H7 (cell line): ENCODE data around the gene COL18A1. TPM values are rescaled to one million over a fixed set of nuclear protein-coding genes. Genes with fewer than 3 reads are reported as not detected.

Source experiments
- DNase-seq: peaks from one replicate; pipeline ENCODE4 v3.0.0; 2012
- H3K27me3 ChIP-seq: 2 replicates; pipeline ENCODE4 v1.6.0; 2011; ENCODE audit warnings: mild to moderate bottlenecking, low read length; ENCODE audit not compliant: control insufficient read depth, insufficient read depth
- H3K36me3 ChIP-seq: replicated peaks from 2 replicates; pipeline ENCODE4 v1.5.1; 2011; ENCODE audit warnings: low read length; ENCODE audit not compliant: control insufficient read depth, insufficient read depth
- H3K4me3 ChIP-seq: 2 replicates; pipeline ENCODE4 v1.5.1; 2011; ENCODE audit warnings: low read depth, mild to moderate bottlenecking, control low read depth, low read length, moderate library complexity; ENCODE audit not compliant: insufficient read depth
- total RNA-seq: library from RNA; depleted of rRNA; stranded (reverse); fragments of >200 nt; shearing (Covaris generic); gene quantifications from 2 replicates; pipeline ENCODE4 v1.2.3, GENCODE V29; 2014

Gene COL18A1
- total RNA-seq, 1 experiment from 2014 or later, result 328 TPM

DNA sequence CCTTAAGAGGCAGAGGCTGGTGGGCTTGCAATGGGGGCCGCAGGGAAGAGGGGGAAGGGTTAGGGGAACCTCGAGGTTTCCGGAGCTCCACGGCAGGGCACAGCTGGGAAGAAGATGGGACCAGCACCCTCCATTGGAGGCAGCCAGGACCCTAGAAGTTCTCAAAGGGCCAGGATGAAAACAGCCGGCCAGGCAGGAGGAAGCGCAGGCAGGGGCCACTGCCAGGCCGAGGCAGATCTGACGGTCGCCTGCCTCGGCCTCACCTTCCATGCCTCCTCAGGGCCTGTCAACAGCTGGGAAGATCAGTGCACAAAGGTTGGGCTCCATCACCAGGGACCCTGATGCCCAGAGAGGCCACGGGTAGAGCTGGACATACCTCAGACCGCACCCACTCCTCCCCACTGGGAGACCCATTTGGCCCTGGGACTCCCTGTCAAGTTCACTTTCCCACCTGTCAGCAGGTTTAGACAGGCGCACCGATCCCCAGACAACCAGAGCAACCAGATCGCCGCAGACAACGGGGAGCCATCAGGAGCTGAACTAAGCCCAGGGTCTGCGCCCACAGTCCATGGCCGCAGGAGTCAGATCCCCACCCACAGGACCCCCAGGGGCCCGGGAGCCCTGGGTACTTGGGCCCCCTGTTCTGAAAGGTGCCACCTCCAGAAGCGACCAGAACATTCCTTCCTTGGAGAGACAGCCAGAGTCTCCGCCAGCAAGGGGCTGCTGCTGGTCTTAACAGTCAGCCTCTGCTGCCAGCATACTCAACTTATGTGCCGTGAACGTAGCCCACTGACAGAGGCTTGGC lies 135.0 kb downstream of the COL18A1 start:
- H3K27me3 ChIP-seq, result no peaks in the 10 kb centered on the region
- H3K36me3 ChIP-seq, result peaks cover 1% of the 10 kb centered on the region; the same call in 1 of the 2 replicates
- peak; percentile 55 for DNase-seq

DNA sequence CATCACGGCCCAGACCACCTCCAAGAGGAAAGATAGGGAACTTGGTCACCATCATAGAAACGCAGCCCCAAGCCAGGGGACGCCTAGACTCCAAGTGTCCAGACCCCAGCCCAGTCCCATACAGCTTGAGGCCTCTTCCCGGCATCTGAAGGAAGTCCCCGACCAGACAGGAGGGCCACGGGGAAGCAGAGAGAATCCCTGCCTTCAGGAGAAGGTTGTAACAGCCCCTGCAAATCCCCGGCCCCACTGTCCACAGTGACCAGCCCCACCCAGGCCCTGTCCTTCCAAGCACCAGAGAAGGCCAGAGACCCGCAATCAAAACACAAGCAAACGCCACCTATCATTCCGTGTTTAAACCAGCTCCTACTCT lies 135.6 kb downstream of the COL18A1 start:
- Histone ChIP-seq H3K4me3 (no peak overlapping the region), H3K36me3 (peaks cover 1% of the 10 kb centered on the region; the same call in 1 of the 2 replicates), H3K27me3 (no peaks in the 10 kb centered on the region)
- peak; percentile 52 for DNase-seq

More for the DNA sequence above, 135.0 kb downstream of the COL18A1 start:
- H3K4me3 ChIP-seq, result no peak overlapping the region

GRCh38 chr21:45541221-45542039 lies 136.5 kb downstream of the COL18A1 start:
- peak; percentile 93 for DNase-seq
- peak overlapping the region; percentile 53 for H3K4me3 ChIP-seq

GRCh38 chr21:45542242-45542666 lies 137.3 kb downstream of the COL18A1 start, which contains the start of gene SLC19A1:
Gene SLC19A1 (minus strand): TSS chr21:45542440. CDS start chr21:45537959, 4,481 bp downstream.
- no peaks in the 10 kb centered on the region for H3K27me3 ChIP-seq
- H3K4me3 ChIP-seq, result peak within 1 kb of the TSS; percentile 53
- DNase-seq, result peak; percentile 99
- no peaks in the 10 kb centered on the region for H3K36me3 ChIP-seq

More at GRCh38 chr21:45541221-45542039, 136.5 kb downstream of the COL18A1 start:
- Histone ChIP-seq H3K36me3 (peaks cover 1% of the 10 kb centered on the region; the same call in 1 of the 2 replicates), H3K27me3 (no peaks in the 10 kb centered on the region)

GRCh38 chr21:45542667-45543370 lies 137.9 kb downstream of the COL18A1 start:
- Histone ChIP-seq H3K4me3 (peak overlapping the region; percentile 53), H3K27me3 (no peaks in the 10 kb centered on the region), H3K36me3 (no peaks in the 10 kb centered on the region)
- peak; percentile 87 for DNase-seq

DNA sequence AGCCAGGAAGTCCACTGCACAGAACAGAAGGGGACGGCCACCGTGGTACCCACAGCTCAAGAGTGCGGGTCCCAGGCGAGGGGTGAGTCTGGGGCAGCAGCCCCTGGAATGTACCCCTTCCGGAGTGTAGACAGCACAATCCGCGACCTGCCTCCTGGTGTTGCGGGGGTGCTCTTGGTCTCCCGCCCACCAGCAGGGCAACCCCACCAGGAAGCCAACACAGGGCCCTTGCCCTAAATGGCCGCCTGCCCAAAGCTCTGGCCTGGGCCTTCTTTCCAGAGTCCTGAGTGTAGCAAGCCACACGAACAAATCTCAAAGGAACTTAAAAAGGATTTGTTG lies 138.4 kb downstream of the COL18A1 start:
- DNase-seq, result no peak
- H3K27me3 ChIP-seq, result no peaks in the 10 kb centered on the region
- H3K36me3 ChIP-seq, result no peaks in the 10 kb centered on the region
- H3K4me3 ChIP-seq, result no peak overlapping the region

DNA sequence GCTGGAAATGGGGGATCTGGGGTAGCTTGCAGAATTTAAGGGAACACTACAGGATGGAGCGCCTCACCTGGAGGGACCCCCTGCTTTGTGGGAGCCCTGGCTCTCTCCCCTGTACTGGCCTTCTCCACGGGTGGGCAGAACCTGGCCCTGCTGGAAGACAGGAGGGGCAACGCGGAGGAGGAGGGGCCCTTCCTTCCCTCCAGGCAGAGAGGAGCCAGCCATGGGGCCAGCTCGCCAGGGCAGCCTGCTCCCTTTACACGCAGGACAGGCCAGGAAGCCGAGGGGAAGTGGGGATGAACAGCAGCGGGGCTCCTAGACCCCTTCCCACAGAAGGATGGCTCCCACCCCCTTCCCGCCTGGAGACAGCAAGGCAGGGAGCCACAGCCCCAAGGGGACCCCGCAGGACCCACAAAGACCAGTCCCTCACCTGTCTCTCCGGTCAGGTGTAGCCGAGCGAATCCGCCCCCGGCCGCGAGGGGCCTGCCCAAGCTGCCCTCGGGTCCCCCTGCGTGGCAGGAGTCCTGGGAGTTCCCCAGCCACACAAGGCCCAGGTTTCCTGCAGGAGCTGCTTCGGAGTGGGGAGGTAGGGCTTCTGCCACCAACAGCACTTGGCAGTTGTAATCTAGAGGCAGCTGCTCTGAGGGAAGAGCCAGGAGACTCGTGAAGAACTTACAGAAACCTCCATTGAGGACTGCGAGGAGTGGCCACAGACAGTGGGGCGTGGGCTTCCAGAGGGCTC lies 138.9 kb downstream of the COL18A1 start:
- Histone ChIP-seq H3K4me3 (no peak overlapping the region), H3K36me3 (no peaks in the 10 kb centered on the region), H3K27me3 (no peaks in the 10 kb centered on the region)
- DNase-seq, result peak; percentile 79

DNA sequence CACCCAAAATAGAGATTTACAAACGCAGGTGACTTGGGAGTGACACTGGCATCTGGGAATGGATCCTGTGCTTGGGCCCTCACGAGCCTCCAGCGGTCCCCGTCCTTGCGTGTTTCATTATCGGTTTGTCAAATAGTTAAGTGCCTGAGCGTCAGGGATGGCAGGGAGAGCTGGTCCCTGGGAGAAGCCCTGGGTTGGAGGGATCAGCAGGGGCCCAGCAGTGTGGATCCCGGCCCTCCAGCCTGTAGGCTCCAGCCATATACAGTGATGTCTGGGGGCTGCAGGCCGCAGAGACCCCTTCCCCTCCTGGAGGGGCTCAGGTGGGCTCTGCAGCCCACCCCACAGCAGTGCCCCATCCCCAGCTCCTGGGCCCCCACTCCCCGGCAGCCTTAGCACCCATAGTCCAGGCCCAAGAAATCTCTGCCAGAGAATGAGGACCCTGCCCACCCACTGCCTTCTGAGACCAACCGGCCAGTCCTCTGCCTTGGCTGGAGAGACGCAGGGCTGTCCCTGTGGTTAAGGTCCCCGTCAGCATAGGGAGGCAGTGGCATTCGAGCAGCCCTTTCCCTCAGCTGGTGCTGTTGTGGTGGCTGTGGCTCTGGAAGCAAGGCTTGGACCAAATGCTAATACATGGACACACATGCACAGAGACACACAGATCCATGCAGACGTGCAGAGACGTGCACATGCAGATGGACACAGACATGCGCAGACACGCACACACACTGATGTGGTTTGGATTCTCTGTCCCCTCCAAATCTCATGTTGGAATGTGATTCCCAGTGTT lies 139.7 kb downstream of the COL18A1 start:
- Histone ChIP-seq H3K4me3 (no peak overlapping the region), H3K27me3 (no peaks in the 10 kb centered on the region), H3K36me3 (no peaks in the 10 kb centered on the region)
- peak; percentile 62 for DNase-seq

DNA sequence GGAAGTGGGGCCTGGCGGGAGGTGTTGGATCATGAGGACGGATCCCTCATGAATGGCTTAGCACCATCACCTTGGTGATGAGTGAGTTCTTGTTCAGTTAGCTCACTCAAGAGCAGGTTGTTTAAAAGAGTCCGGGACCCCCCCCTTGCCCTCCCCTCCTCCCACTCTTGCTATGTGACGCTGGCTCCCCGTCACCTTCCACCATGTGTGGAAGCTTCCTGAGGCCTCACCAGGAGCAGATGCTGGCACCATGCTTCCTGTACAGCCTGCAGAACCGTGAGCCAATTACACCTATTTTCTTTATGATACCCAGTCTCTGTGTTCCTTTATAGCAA lies 140.2 kb downstream of the COL18A1 start:
- Histone ChIP-seq H3K36me3 (no peaks in the 10 kb centered on the region), H3K27me3 (no peaks in the 10 kb centered on the region), H3K4me3 (no peak overlapping the region)
- no peak for DNase-seq

GRCh38 chr21:45545691-45546531 lies 140.9 kb downstream of the COL18A1 start:
- H3K4me3 ChIP-seq, result no peak overlapping the region
- H3K27me3 ChIP-seq, result no peaks in the 10 kb centered on the region
- H3K36me3 ChIP-seq, result no peaks in the 10 kb centered on the region
- peak; percentile 62 for DNase-seq

DNA sequence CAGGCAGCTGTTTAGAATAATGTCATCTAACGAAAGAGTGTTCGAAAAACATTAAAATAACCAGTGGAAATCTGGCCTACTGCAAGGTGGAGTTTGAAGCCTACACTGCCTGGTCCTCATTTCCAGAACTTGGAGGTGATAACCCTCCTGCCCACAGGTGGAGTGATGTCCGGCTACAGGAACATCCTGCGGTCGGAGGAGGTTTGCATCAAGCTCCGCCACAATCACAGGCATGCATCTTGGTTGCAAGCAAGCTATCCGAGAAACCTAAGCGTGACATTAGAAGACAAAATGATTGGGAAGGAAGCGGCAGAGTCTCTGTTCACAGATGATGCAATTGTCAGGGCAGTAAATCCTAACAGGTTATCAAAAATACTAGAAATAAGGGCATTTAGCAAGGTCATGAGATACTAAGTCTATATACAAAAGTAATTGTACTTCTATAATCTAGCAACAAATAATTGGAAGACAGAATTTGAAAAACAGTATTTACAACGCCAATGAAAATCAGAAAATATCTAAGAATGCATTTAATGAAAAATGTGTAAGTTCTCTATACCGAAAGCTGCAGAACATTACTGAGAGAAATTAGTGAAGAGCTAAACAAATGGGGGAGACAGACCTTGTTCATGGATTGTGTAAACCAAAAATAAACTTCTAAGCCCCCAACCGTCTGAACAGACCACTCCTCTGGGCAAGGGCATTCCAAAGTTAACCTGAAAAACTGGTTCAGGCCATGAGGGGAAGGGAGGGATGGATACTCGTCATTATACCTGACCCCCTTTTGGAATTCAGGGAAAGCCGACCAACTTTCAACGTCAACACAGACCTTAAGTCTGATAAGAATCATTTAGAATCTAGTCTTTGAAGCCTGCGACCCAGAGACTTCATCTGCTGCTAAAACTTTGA lies 141.9 kb downstream of the COL18A1 start:
- peak; percentile 35 for DNase-seq
- no peak overlapping the region for H3K4me3 ChIP-seq
- H3K36me3 ChIP-seq, result no peaks in the 10 kb centered on the region
- H3K27me3 ChIP-seq, result no peaks in the 10 kb centered on the region

- DNase-seq, result peak; percentile 22
- Histone ChIP-seq H3K4me3 (no peak overlapping the region), H3K27me3 (no peaks in the 10 kb centered on the region), H3K36me3 (no peaks in the 10 kb centered on the region)
These were observed 142.6 kb downstream of the COL18A1 start for GRCh38 chr21:45547545-45547900.
